Measurements from ENCODE around the gene FOXA3. TPM values are rescaled to one million over a fixed set of nuclear protein-coding genes. Genes with fewer than 3 reads are reported as not detected.

FOXA3 gene
- total and polyA plus RNA-seq, 3 experiments from 2014 or later: 0.59 to 0.62 TPM; not detected in 1

GRCh38 chr19:45870798-45871197 lies 6.7 kb downstream of the FOXA3 start:
- peaks cover 8 to 21% of the 10 kb centered on the region in 2 donors for H3K27me3 Mint-ChIP-seq
- Histone ChIP-seq H3K4me1 (ENCODE audit: insufficient read depth, low read length) (no peaks in the 10 kb centered on the region), H3K27ac (ENCODE audit: low read depth, low read length) (no peak overlapping the region), H3K27me3 (ENCODE audit: insufficient read depth, low read length, poor library complexity, severe bottlenecking) (no peaks in the 10 kb centered on the region), H3K4me3 (ENCODE audit: low read length) (no peak overlapping the region), H3K9me3 (ENCODE audit: low read length) (no peaks in the 10 kb centered on the region), H3K36me3 (ENCODE audit: insufficient read depth, low read length) (no peaks in the 10 kb centered on the region)
- H3K9me3 Mint-ChIP-seq: no peaks in the 10 kb centered on the region
- POLR2A ChIA-PET: no interaction called here
- no peak overlapping the region for H3K4me3 Mint-ChIP-seq
- H3K36me3 Mint-ChIP-seq: no peaks in the 10 kb centered on the region
- CTCF ChIA-PET: interaction anchor here (1.2 to 2.2 kb wide), 2 partner anchors 12 to 54 kb away, joined by 3 to 9 read pairs; no protein-coding TSS in a partner anchor
- no peak overlapping the region for H3K27ac Mint-ChIP-seq
- no peak for DNase-seq
- H3K4me1 Mint-ChIP-seq: no peaks in the 10 kb centered on the region

- Mint-ChIP-seq H3K9me3 (no peaks in the 10 kb centered on the region), H3K27me3 (peaks cover 13 to 28% of the 10 kb centered on the region in 2 donors), H3K4me1 (peaks cover 6 to 10% (median 9%) of the 10 kb centered on the region in 3 donors), H3K4me3 (no peak overlapping the region), H3K27ac (no peak overlapping the region), H3K36me3 (no peaks in the 10 kb centered on the region)
- POLR2A ChIA-PET: no interaction called here
- Histone ChIP-seq H3K36me3 (ENCODE audit: insufficient read depth, low read length) (no peaks in the 10 kb centered on the region), H3K4me3 (ENCODE audit: low read length) (no peak overlapping the region), H3K27ac (ENCODE audit: low read depth, low read length) (no peak overlapping the region), H3K4me1 (ENCODE audit: insufficient read depth, low read length) (peaks cover 9% of the 10 kb centered on the region), H3K27me3 (ENCODE audit: insufficient read depth, low read length, poor library complexity, severe bottlenecking) (no peaks in the 10 kb centered on the region), H3K9me3 (ENCODE audit: low read length) (no peaks in the 10 kb centered on the region)
- no peak for DNase-seq
- CTCF ChIA-PET: no interaction called here
Observed at GRCh38 chr19:45872095-45872919, 8.2 kb downstream of the FOXA3 start.

GRCh38 chr19:45873219-45873772 lies 9.2 kb downstream of the FOXA3 start:
- no peaks in the 10 kb centered on the region for H3K27me3 ChIP-seq (ENCODE audit: insufficient read depth, low read length, poor library complexity, severe bottlenecking)
- H3K4me3 Mint-ChIP-seq: no peak overlapping the region
- H3K27ac ChIP-seq (ENCODE audit: low read depth, low read length): no peak overlapping the region
- H3K36me3 ChIP-seq (ENCODE audit: insufficient read depth, low read length): no peaks in the 10 kb centered on the region
- H3K27ac Mint-ChIP-seq: peak overlapping the region in 1 of 8 donors; percentile 5
- H3K9me3 ChIP-seq (ENCODE audit: low read length): no peaks in the 10 kb centered on the region
- peaks cover 10 to 16% (median 15%) of the 10 kb centered on the region in 3 donors for H3K4me1 Mint-ChIP-seq
- H3K9me3 Mint-ChIP-seq: no peaks in the 10 kb centered on the region
- H3K27me3 Mint-ChIP-seq: peaks cover 18 to 36% of the 10 kb centered on the region in 2 donors
- ChIA-PET CTCF (no interaction called here), POLR2A (no interaction called here)
- no peaks in the 10 kb centered on the region for H3K36me3 Mint-ChIP-seq
- no peak overlapping the region for H3K4me3 ChIP-seq (ENCODE audit: low read length)
- peaks cover 10% of the 10 kb centered on the region for H3K4me1 ChIP-seq (ENCODE audit: insufficient read depth, low read length)
- DNase-seq: no peak

- ChIA-PET POLR2A (no interaction called here), CTCF (no interaction called here)
- no peaks in the 10 kb centered on the region for H3K36me3 ChIP-seq (ENCODE audit: insufficient read depth, low read length)
- no peak overlapping the region for H3K4me3 ChIP-seq (ENCODE audit: low read length)
- peaks cover 10 to 16% (median 15%) of the 10 kb centered on the region in 3 donors for H3K4me1 Mint-ChIP-seq
- H3K4me1 ChIP-seq (ENCODE audit: insufficient read depth, low read length): peaks cover 10% of the 10 kb centered on the region
- no peak overlapping the region for H3K27ac Mint-ChIP-seq
- no peak overlapping the region for H3K4me3 Mint-ChIP-seq
- no peaks in the 10 kb centered on the region for H3K36me3 Mint-ChIP-seq
- H3K9me3 ChIP-seq (ENCODE audit: low read length): no peaks in the 10 kb centered on the region
- H3K27me3 ChIP-seq (ENCODE audit: insufficient read depth, low read length, poor library complexity, severe bottlenecking): peaks cover 2% of the 10 kb centered on the region
- peaks cover 19 to 42% of the 10 kb centered on the region in 2 donors for H3K27me3 Mint-ChIP-seq
- no peak overlapping the region for H3K27ac ChIP-seq (ENCODE audit: low read depth, low read length)
- DNase-seq: no peak
- H3K9me3 Mint-ChIP-seq: no peaks in the 10 kb centered on the region
Observed at GRCh38 chr19:45874620-45874966, 10.5 kb downstream of the FOXA3 start.

GRCh38 chr19:45876161-45876410 lies 12.0 kb downstream of the FOXA3 start:
- no peaks in the 10 kb centered on the region for H3K36me3 Mint-ChIP-seq
- CTCF ChIA-PET: no interaction called here
- no peak for DNase-seq
- H3K4me3 ChIP-seq (ENCODE audit: low read length): no peak overlapping the region
- no peaks in the 10 kb centered on the region for H3K9me3 ChIP-seq (ENCODE audit: low read length)
- peaks cover 2% of the 10 kb centered on the region for H3K27me3 ChIP-seq (ENCODE audit: insufficient read depth, low read length, poor library complexity, severe bottlenecking)
- no peaks in the 10 kb centered on the region for H3K9me3 Mint-ChIP-seq
- peaks cover 10 to 16% (median 15%) of the 10 kb centered on the region in 3 donors for H3K4me1 Mint-ChIP-seq
- peak overlapping the region in 6 of 8 donors; percentile 14 to 69 (median 37) for H3K27ac Mint-ChIP-seq
- peaks cover 23 to 42% of the 10 kb centered on the region in 2 donors for H3K27me3 Mint-ChIP-seq
- no peaks in the 10 kb centered on the region for H3K36me3 ChIP-seq (ENCODE audit: insufficient read depth, low read length)
- peak overlapping the region in 3 of 7 donors; percentile 0 to 73 (median 23) for H3K4me3 Mint-ChIP-seq
- peaks cover 10% of the 10 kb centered on the region for H3K4me1 ChIP-seq (ENCODE audit: insufficient read depth, low read length)
- peak overlapping the region; percentile 47 for H3K27ac ChIP-seq (ENCODE audit: low read depth, low read length)
- POLR2A ChIA-PET: no interaction called here

- Histone ChIP-seq H3K4me3 (ENCODE audit: low read length) (no peak overlapping the region), H3K27me3 (ENCODE audit: insufficient read depth, low read length, poor library complexity, severe bottlenecking) (peaks cover 2% of the 10 kb centered on the region), H3K36me3 (ENCODE audit: insufficient read depth, low read length) (no peaks in the 10 kb centered on the region), H3K4me1 (ENCODE audit: insufficient read depth, low read length) (peaks cover 10% of the 10 kb centered on the region), H3K27ac (ENCODE audit: low read depth, low read length) (peak overlapping the region; percentile 47), H3K9me3 (ENCODE audit: low read length) (no peaks in the 10 kb centered on the region)
- no peaks in the 10 kb centered on the region for H3K9me3 Mint-ChIP-seq
- peak overlapping the region in 4 of 7 donors; percentile 0 to 73 (median 36) for H3K4me3 Mint-ChIP-seq
- peaks cover 23 to 42% of the 10 kb centered on the region in 2 donors for H3K27me3 Mint-ChIP-seq
- H3K27ac Mint-ChIP-seq: peak overlapping the region in 5 of 8 donors; percentile 14 to 91 (median 59)
- DNase-seq: no peak
- H3K36me3 Mint-ChIP-seq: no peaks in the 10 kb centered on the region
- ChIA-PET CTCF (no interaction called here), POLR2A (no interaction called here)
- peaks cover 10 to 16% (median 15%) of the 10 kb centered on the region in 3 donors for H3K4me1 Mint-ChIP-seq
Observed at GRCh38 chr19:45876411-45877197, 12.5 kb downstream of the FOXA3 start.

GRCh38 chr19:45878043-45878794 lies 14.1 kb downstream of the FOXA3 start:
- Histone ChIP-seq H3K27me3 (ENCODE audit: insufficient read depth, low read length, poor library complexity, severe bottlenecking) (peaks cover 2% of the 10 kb centered on the region), H3K4me1 (ENCODE audit: insufficient read depth, low read length) (peaks cover 23% of the 10 kb centered on the region), H3K36me3 (ENCODE audit: insufficient read depth, low read length) (no peaks in the 10 kb centered on the region), H3K4me3 (ENCODE audit: low read length) (no peak overlapping the region), H3K27ac (ENCODE audit: low read depth, low read length) (no peak overlapping the region), H3K9me3 (ENCODE audit: low read length) (no peaks in the 10 kb centered on the region)
- H3K4me3 Mint-ChIP-seq: no peak overlapping the region
- peak overlapping the region in 1 of 8 donors; percentile 3 for H3K27ac Mint-ChIP-seq
- DNase-seq: no peak
- H3K9me3 Mint-ChIP-seq: no peaks in the 10 kb centered on the region
- CTCF ChIA-PET: interaction anchor here (1.1 to 1.2 kb wide), 2 partner anchors 14 to 61 kb away, joined by 3 to 4 read pairs; partner anchors contain the start of gene FOXA3
- POLR2A ChIA-PET: no interaction called here
- H3K27me3 Mint-ChIP-seq: peaks cover 21 to 42% of the 10 kb centered on the region in 2 donors
- peaks cover 0 to 3% (median 1%) of the 10 kb centered on the region in 3 donors for H3K36me3 Mint-ChIP-seq
- peaks cover 13 to 20% (median 19%) of the 10 kb centered on the region in 3 donors for H3K4me1 Mint-ChIP-seq
